Tibial nerve (tissue), 4 donors: ENCODE measurements around the gene TRIM65.

Experiments used
- EP300 ChIP-seq, 2 donors: sonication (generic); formaldehyde crosslinking; IDR thresholded peaks; one replicate each; pipeline ENCODE4 v1.6.1; 2017; ENCODE audit warnings: antibody characterized with exemption in 2 of 2, mild to moderate bottlenecking in 1 of 2
- POLR2A ChIP-seq, 2 donors: fragments of 450-650 bp; IDR thresholded peaks; one replicate each; pipeline ENCODE4 v1.6.1; 2017; ENCODE audit warnings: antibody characterized with exemption in 2 of 2, mild to moderate bottlenecking in 2 of 2, moderate library complexity in 2 of 2
- TF ChIP-seq, protein P1 (sequence below), 5 experiments: fragments of 200-600 bp in 3 of 5; fragments of 450-650 bp in 2 of 5; sonication (generic) in 3 of 5; IDR thresholded peaks; one replicate each; pipeline ENCODE4 v1.5.1; 2016 to 2019; ENCODE audit warnings: antibody characterized with exemption in 5 of 5, mild to moderate bottlenecking in 3 of 5, moderate library complexity in 2 of 5

GRCh38 chr17:75843577-75844529 is 52.9 kb downstream of the TRIM65 start, which contains the start of gene UNC13D:
- no peak for TF ChIP-seq POLR2A (IDR thresholded peaks at IDR 0.05)
- TF ChIP-seq, protein P1, sequence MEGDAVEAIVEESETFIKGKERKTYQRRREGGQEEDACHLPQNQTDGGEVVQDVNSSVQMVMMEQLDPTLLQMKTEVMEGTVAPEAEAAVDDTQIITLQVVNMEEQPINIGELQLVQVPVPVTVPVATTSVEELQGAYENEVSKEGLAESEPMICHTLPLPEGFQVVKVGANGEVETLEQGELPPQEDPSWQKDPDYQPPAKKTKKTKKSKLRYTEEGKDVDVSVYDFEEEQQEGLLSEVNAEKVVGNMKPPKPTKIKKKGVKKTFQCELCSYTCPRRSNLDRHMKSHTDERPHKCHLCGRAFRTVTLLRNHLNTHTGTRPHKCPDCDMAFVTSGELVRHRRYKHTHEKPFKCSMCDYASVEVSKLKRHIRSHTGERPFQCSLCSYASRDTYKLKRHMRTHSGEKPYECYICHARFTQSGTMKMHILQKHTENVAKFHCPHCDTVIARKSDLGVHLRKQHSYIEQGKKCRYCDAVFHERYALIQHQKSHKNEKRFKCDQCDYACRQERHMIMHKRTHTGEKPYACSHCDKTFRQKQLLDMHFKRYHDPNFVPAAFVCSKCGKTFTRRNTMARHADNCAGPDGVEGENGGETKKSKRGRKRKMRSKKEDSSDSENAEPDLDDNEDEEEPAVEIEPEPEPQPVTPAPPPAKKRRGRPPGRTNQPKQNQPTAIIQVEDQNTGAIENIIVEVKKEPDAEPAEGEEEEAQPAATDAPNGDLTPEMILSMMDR (IDR thresholded peaks at IDR 0.05), result no peak
- no peak for TF ChIP-seq EP300 (IDR thresholded peaks at IDR 0.05)
